Choroid plexus epithelial cell (primary cell): Measurements from ENCODE around the gene CLSTN1.
"Not testable (repeated sequence)": the region's sequence is repeated elsewhere in the genome, so short reads cannot be mapped to it uniquely, and the experiment has no call there.

Experiments used
- DNase-seq: peaks from one replicate; pipeline ENCODE4 v3.0.0-alpha.2; 2010; ENCODE audit warnings: low read depth
- H3K4me3 ChIP-seq: 2 replicates; pipeline ENCODE4 v1.5.1; 2011; ENCODE audit warnings: low read depth, mild to moderate bottlenecking, control low read depth, low read length, moderate library complexity
- CTCF ChIP-seq: conservative IDR thresholded peaks from 2 replicates; pipeline ENCODE4 v1.5.1; 2011; ENCODE audit warnings: low read depth, mild to moderate bottlenecking, control low read depth, inconsistent platforms, low read length, moderate library complexity

Gene CLSTN1

GRCh38 chr1:9770298-9770697, 53.5 kb downstream of the CLSTN1 start:
- no peak for DNase-seq
- no peak overlapping the region for H3K4me3 ChIP-seq
- TF ChIP-seq CTCF, result no peak

GRCh38 chr1:9768983-9769382, 54.8 kb downstream of the CLSTN1 start:
- DNase-seq, result no peak
- TF ChIP-seq CTCF, result no peak
- no peak overlapping the region for H3K4me3 ChIP-seq

GRCh38 chr1:9767964-9768668, 55.6 kb downstream of the CLSTN1 start:
- H3K4me3 ChIP-seq, result no peak overlapping the region
- no peak for TF ChIP-seq CTCF
- no peak for DNase-seq

GRCh38 chr1:9766759-9767442, 56.9 kb downstream of the CLSTN1 start:
- no peak for TF ChIP-seq CTCF
- H3K4me3 ChIP-seq, result no peak overlapping the region
- DNase-seq, result peak; percentile 99

- no peak for DNase-seq
- no peak overlapping the region for H3K4me3 ChIP-seq
- TF ChIP-seq CTCF, result no peak
Observed at GRCh38 chr1:9764550-9764949, 59.2 kb downstream of the CLSTN1 start.

- TF ChIP-seq CTCF, result no peak
- DNase-seq, result no peak
- no peak overlapping the region for H3K4me3 ChIP-seq
Observed at GRCh38 chr1:9763914-9764313, 59.9 kb downstream of the CLSTN1 start.

- H3K4me3 ChIP-seq, DNase-seq: not testable (repeated sequence)
Observed at GRCh38 chr1:9762446-9762845, 61.3 kb downstream of the CLSTN1 start.
